Ovary (tissue), 9 donors: ENCODE results near the gene NCAM1. TPM values are rescaled to one million over a fixed set of nuclear protein-coding genes. Genes with fewer than 3 reads are reported as not detected.

Source experiments
- DNase-seq, 5 donors: peaks; one replicate each; pipeline ENCODE4 v3.0.0-alpha.2; 2019 to 2020
- H3K27ac ChIP-seq, 2 donors: fragments of 200-600 bp; one replicate each; pipeline versions ENCODE4 v1.5.1 to v1.8.0; 2019 to 2022
- H3K27me3 ChIP-seq: fragments of 200-600 bp; one replicate; pipeline ENCODE4 v1.8.0; 2022
- H3K36me3 ChIP-seq: fragments of 200-600 bp; sonication (generic); one replicate; pipeline ENCODE4 v1.5.1; 2019
- H3K4me1 ChIP-seq: one replicate; pipeline ENCODE4 v1.8.1; 2013; ENCODE audit warnings: mild to moderate bottlenecking, moderate library complexity; ENCODE audit not compliant: insufficient read depth
- H3K4me3 ChIP-seq: fragments of 200-600 bp; sonication (generic); one replicate; pipeline ENCODE4 v1.5.1; 2017
- H3K9me3 ChIP-seq, 2 donors: fragments of 200-600 bp in 1 of 2; sonication (generic) in 1 of 2; one replicate each; pipeline versions ENCODE4 v1.5.1 to v1.8.1; 2013 to 2019; ENCODE audit warnings: mild to moderate bottlenecking in 1 of 2, moderate library complexity in 1 of 2
- CTCF ChIP-seq, 3 donors: fragments of 450-650 bp in 2 of 3; fragments of 200-600 bp in 1 of 3; IDR thresholded peaks; one replicate each; pipeline versions ENCODE4 v1.5.1 to v1.8.0; 2016 to 2022; ENCODE audit warnings: antibody characterized with exemption in 3 of 3, mild to moderate bottlenecking in 1 of 3
- EP300 ChIP-seq: sonication (generic); formaldehyde crosslinking; IDR thresholded peaks from one replicate; pipeline ENCODE4 v1.6.1; 2017; ENCODE audit warnings: antibody characterized with exemption
- POLR2A ChIP-seq: fragments of 450-650 bp; IDR thresholded peaks from one replicate; pipeline ENCODE4 v1.6.1; 2017; ENCODE audit warnings: antibody characterized with exemption, mild to moderate bottlenecking, moderate library complexity
- WGBS, 3 donors: extraction: QIAGEN DNeasy Blood & Tissue Kit in 1 of 3; methylation state at CpG; one replicate each; pipeline versions ENCODE4 v1.1.5 to v1.1.7; 2013 to 2017; 5-methylcytosine and 5-hydroxymethylcytosine counted together
- intact Hi-C, 4 donors: fragments of 100-400 bp; cut with DNase I; formaldehyde crosslinking; loops; one replicate each; pipeline versions ENCODE4 v1.11.0 to v1.15.1; 2022 to 2023
- polyA plus RNA-seq, 2 donors: library from polyadenylated mRNA; stranded (reverse); fragments of 200-250 nt in 1 of 2; fragments of 350-450 nt in 1 of 2; fragmentation: Illumina TruSeq in 1 of 2; extraction: RNeasy Lipid Tissue Mini Kit (QIAGEN cat#74804) in 1 of 2; gene quantifications; one replicate each; pipeline ENCODE4 v1.2.3, GENCODE V29; 2013 to 2014
- total RNA-seq, 7 donors: library from RNA; depleted of rRNA in 2 of 7; stranded (reverse); fragments of >200 nt in 2 of 7; fragmentation: NEBNext Ultra II Directional in 3 of 7; extraction: Animal tissue kit (Norgen Biotek cat#: 25700) in 3 of 7; gene quantifications; one replicate each; pipeline versions ENCODE4 v1.1.0 to v1.2.4, GENCODE V29; 2016 to 2023
- donor health status: DM: no; HTN: no; CAD: no; lungs with moderate emphysema.
- donor health status: DM: no; HTN: no; CAD: no.
- donor health status: Bipolar disorder and iron deficiency.
- donor health status: DM: yes; HTN: yes; CAD: no.
- donor health status: DM: no; HTN: no; CAD: no.
- donor health status: DM: yes; HTN: yes; CAD: no.

The NCAM1 gene
- total and polyA plus RNA-seq, 9 donors = 23.0 to 194 (median 106) TPM

- 76 to 87% (median 81%) methylated on average over 10 of the region's 10 CpGs for WGBS, 3 donors
- H3K9me3 ChIP-seq = no peaks in the 10 kb centered on the region
- TF ChIP-seq EP300 = no peak
- no peak for TF ChIP-seq CTCF (IDR thresholded peaks at IDR 0.05)
- no peak for TF ChIP-seq POLR2A
- intact Hi-C loops = no loop called here
- no peaks in the 10 kb centered on the region for H3K27me3 ChIP-seq
- H3K36me3 ChIP-seq = no peaks in the 10 kb centered on the region
- no peak overlapping the region for H3K27ac ChIP-seq
- no peak overlapping the region for H3K4me3 ChIP-seq
- H3K4me1 ChIP-seq = no peaks in the 10 kb centered on the region
- DNase-seq = no peak
Measured at GRCh38 chr11:113261709-113262475, 300.7 kb downstream of the NCAM1 start.

GRCh38 chr11:113262594-113262993 is 301.4 kb downstream of the NCAM1 start:
- Histone ChIP-seq H3K36me3 (no peaks in the 10 kb centered on the region), H3K27me3 (no peaks in the 10 kb centered on the region), H3K27ac (no peak overlapping the region), H3K4me1 (no peaks in the 10 kb centered on the region), H3K4me3 (no peak overlapping the region), H3K9me3 (no peaks in the 10 kb centered on the region)
- WGBS, 3 donors = 85 to 90% (median 85%) methylated on average over 2 of the region's 2 CpGs
- DNase-seq = no peak
- no peak for TF ChIP-seq POLR2A
- no peak for TF ChIP-seq EP300
- no peak for TF ChIP-seq CTCF (IDR thresholded peaks at IDR 0.05)
- intact Hi-C loops = no loop called here

- no peaks in the 10 kb centered on the region for H3K9me3 ChIP-seq
- no peaks in the 10 kb centered on the region for H3K27me3 ChIP-seq
- no peaks in the 10 kb centered on the region for H3K4me1 ChIP-seq
- H3K4me3 ChIP-seq = no peak overlapping the region
- no peak for DNase-seq
- no peak overlapping the region for H3K27ac ChIP-seq
- 84 to 87% (median 86%) methylated on average over 9 of the region's 9 CpGs for WGBS, 3 donors
- no peak for TF ChIP-seq POLR2A
- no peak for TF ChIP-seq EP300
- TF ChIP-seq CTCF (IDR thresholded peaks at IDR 0.05) = no peak
- H3K36me3 ChIP-seq = no peaks in the 10 kb centered on the region
- intact Hi-C loops = no loop called here
Measured at GRCh38 chr11:113263458-113264259, 302.4 kb downstream of the NCAM1 start.

GRCh38 chr11:113265362-113265761 is 304.1 kb downstream of the NCAM1 start:
- H3K27ac ChIP-seq = no peak overlapping the region
- intact Hi-C loops = no loop called here
- DNase-seq = no peak
- H3K9me3 ChIP-seq = no peaks in the 10 kb centered on the region
- H3K4me1 ChIP-seq = no peaks in the 10 kb centered on the region
- no peaks in the 10 kb centered on the region for H3K27me3 ChIP-seq
- TF ChIP-seq POLR2A = no peak
- no peak for TF ChIP-seq EP300
- TF ChIP-seq CTCF (IDR thresholded peaks at IDR 0.05) = no peak
- no peaks in the 10 kb centered on the region for H3K36me3 ChIP-seq
- WGBS, 3 donors = 84 to 88% (median 85%) methylated on average over 2 of the region's 2 CpGs
- no peak overlapping the region for H3K4me3 ChIP-seq
